DND-41 (cell line): ENCODE measurements around the gene TECR.

ENCODE experiments used
- EZH2 ChIP-seq: IDR thresholded peaks from 3 replicates; pipeline ENCODE4 v1.6.1; 2012; ENCODE audit warnings: borderline replicate concordance, low read depth, mild to moderate bottlenecking, moderate library complexity, low read length, inconsistent platforms; ENCODE audit not compliant: severe bottlenecking
- TF ChIP-seq, protein P1 (sequence below): IDR thresholded peaks from 2 replicates; pipeline ENCODE4 v1.5.1; 2012; ENCODE audit warnings: borderline replicate concordance, low read length, moderate library complexity, mild to moderate bottlenecking; ENCODE audit not compliant: poor library complexity, severe bottlenecking; ENCODE audit errors: extremely low read depth

DNA sequence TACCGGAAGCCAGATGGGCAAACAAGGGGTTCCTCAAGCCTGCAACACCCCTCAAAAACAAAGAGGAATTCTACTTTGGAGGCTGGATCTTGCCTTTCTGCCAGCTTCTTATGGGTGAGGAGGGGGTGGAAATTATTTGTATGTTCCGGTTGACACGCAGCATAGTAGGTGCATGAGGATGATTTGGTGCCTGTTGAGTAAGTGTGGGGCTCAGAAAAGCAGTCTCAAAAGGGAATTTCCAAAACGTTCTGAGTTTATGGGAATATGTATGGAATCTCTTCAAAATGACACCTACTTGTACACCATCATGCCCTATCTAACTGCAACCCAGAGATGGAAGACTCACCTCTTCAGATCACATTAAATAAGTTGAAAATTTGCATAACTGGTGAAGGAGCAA is 3.0 kb upstream of the TECR start:
- TF ChIP-seq, protein P1, sequence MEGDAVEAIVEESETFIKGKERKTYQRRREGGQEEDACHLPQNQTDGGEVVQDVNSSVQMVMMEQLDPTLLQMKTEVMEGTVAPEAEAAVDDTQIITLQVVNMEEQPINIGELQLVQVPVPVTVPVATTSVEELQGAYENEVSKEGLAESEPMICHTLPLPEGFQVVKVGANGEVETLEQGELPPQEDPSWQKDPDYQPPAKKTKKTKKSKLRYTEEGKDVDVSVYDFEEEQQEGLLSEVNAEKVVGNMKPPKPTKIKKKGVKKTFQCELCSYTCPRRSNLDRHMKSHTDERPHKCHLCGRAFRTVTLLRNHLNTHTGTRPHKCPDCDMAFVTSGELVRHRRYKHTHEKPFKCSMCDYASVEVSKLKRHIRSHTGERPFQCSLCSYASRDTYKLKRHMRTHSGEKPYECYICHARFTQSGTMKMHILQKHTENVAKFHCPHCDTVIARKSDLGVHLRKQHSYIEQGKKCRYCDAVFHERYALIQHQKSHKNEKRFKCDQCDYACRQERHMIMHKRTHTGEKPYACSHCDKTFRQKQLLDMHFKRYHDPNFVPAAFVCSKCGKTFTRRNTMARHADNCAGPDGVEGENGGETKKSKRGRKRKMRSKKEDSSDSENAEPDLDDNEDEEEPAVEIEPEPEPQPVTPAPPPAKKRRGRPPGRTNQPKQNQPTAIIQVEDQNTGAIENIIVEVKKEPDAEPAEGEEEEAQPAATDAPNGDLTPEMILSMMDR = no peak
- no peak for TF ChIP-seq EZH2
